ENCODE measurements around the gene CAVIN4. TPM values are rescaled to one million over a fixed set of nuclear protein-coding genes. Genes with fewer than 3 reads are reported as not detected.

Gene CAVIN4
- total RNA-seq, 3 donors from 2014 or later, result 0.14 to 0.82 TPM; not detected in 1

- peak; percentile 93 for ATAC-seq
- no peak for TF ChIP-seq CTCF (IDR thresholded peaks at IDR 0.05)
- no peaks in the 10 kb centered on the region for H3K9me3 ChIP-seq
- intact Hi-C loops (cut with DNase I, micrococcal nuclease), result loop anchor here in 1 of 2 donors (10.0 kb wide), 1 partner anchor 154 kb away; no protein-coding TSS in a partner anchor
- peak overlapping the region; percentile 9 for H3K4me3 ChIP-seq
- no peaks in the 10 kb centered on the region for H3K36me3 ChIP-seq (ENCODE audit: low read depth)
- DNase-seq, result peak; percentile 89 to 92 (median 90)
- peaks cover 4% of the 10 kb centered on the region for H3K4me1 ChIP-seq (ENCODE audit: low read depth)
These were observed 20.8 kb downstream of the CAVIN4 start for GRCh38 chr9:100598641-100599145.

GRCh38 chr9:100600521-100601079 lies 22.7 kb downstream of the CAVIN4 start:
- Histone ChIP-seq H3K4me3 (no peak overlapping the region), H3K4me1 (ENCODE audit: low read depth) (peaks cover 4% of the 10 kb centered on the region), H3K9me3 (no peaks in the 10 kb centered on the region), H3K36me3 (ENCODE audit: low read depth) (no peaks in the 10 kb centered on the region)
- no peak for DNase-seq
- intact Hi-C loops (cut with DNase I, micrococcal nuclease), result no loop called here
- no peak for TF ChIP-seq CTCF (IDR thresholded peaks at IDR 0.05)
- ATAC-seq, result no peak

- Histone ChIP-seq H3K4me1 (ENCODE audit: low read depth) (peaks cover 4% of the 10 kb centered on the region), H3K9me3 (no peaks in the 10 kb centered on the region), H3K4me3 (no peak overlapping the region), H3K36me3 (ENCODE audit: low read depth) (no peaks in the 10 kb centered on the region)
- intact Hi-C loops (cut with DNase I, micrococcal nuclease), result no loop called here
- TF ChIP-seq CTCF (IDR thresholded peaks at IDR 0.05), result peak; percentile 27
- peak in 2 of 3 donors; percentile 35 to 67 for DNase-seq
- peak; percentile 73 for ATAC-seq
These were observed 23.3 kb downstream of the CAVIN4 start for GRCh38 chr9:100601216-100601615.

GRCh38 chr9:100602342-100602801 lies 24.5 kb downstream of the CAVIN4 start:
- Histone ChIP-seq H3K4me1 (ENCODE audit: low read depth) (peaks cover 4% of the 10 kb centered on the region), H3K4me3 (no peak overlapping the region), H3K36me3 (ENCODE audit: low read depth) (no peaks in the 10 kb centered on the region), H3K9me3 (no peaks in the 10 kb centered on the region)
- no peak for TF ChIP-seq CTCF (IDR thresholded peaks at IDR 0.05)
- ATAC-seq (peak; percentile 31), DNase-seq (peak in 1 of 3 donors; percentile 55)
- intact Hi-C loops (cut with DNase I, micrococcal nuclease), result no loop called here

GRCh38 chr9:100605405-100605804 lies 27.5 kb downstream of the CAVIN4 start:
- Histone ChIP-seq H3K36me3 (ENCODE audit: low read depth) (no peaks in the 10 kb centered on the region), H3K4me3 (no peak overlapping the region), H3K9me3 (no peaks in the 10 kb centered on the region), H3K4me1 (ENCODE audit: low read depth) (no peaks in the 10 kb centered on the region)
- ATAC-seq, result no peak
- intact Hi-C loops (cut with DNase I, micrococcal nuclease), result no loop called here
- no peak for DNase-seq
- TF ChIP-seq CTCF (IDR thresholded peaks at IDR 0.05), result no peak

Data from mucosa of descending colon (tissue), 3 donors.